Measurements from ENCODE around the gene NCOA4.

DNA sequence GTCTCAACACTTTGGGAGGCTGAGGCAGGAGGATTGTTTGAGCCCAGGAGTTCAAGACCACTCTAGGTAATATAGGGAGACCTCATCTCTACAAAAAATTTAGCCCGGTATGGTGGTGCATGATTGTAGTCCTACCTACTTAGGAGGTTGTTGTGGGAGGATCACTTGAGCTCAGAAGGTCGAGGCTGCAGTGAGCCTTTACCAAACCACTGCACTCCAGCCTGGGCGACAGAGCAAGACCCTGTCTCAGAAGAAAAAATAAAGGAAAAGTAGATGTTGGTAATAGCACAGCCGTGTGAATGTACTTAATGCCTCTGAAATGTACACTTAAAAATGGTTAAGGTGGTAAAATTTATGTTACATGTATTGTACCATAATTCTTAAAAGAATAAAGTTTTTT is 32.9 kb downstream of the NCOA4 start:
- no peak for TF ChIP-seq POLR2A (IDR thresholded peaks at IDR 0.05)
- TF ChIP-seq, protein P1, sequence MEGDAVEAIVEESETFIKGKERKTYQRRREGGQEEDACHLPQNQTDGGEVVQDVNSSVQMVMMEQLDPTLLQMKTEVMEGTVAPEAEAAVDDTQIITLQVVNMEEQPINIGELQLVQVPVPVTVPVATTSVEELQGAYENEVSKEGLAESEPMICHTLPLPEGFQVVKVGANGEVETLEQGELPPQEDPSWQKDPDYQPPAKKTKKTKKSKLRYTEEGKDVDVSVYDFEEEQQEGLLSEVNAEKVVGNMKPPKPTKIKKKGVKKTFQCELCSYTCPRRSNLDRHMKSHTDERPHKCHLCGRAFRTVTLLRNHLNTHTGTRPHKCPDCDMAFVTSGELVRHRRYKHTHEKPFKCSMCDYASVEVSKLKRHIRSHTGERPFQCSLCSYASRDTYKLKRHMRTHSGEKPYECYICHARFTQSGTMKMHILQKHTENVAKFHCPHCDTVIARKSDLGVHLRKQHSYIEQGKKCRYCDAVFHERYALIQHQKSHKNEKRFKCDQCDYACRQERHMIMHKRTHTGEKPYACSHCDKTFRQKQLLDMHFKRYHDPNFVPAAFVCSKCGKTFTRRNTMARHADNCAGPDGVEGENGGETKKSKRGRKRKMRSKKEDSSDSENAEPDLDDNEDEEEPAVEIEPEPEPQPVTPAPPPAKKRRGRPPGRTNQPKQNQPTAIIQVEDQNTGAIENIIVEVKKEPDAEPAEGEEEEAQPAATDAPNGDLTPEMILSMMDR (IDR thresholded peaks at IDR 0.05) = no peak
